ENCODE measurements around the gene SLC8A2.

SLC8A2 gene

GRCh38 chr19:47499863-47500830, 28.5 kb upstream of the SLC8A2 start:
- no peak for DNase-seq

- DNase-seq = no peak
These were observed 27.7 kb upstream of the SLC8A2 start for GRCh38 chr19:47499371-47499770.

- DNase-seq = no peak
These were observed 26.9 kb upstream of the SLC8A2 start for GRCh38 chr19:47498561-47498960.

- no peak for DNase-seq
These were observed 26.3 kb upstream of the SLC8A2 start for GRCh38 chr19:47497821-47498520.

- peak; percentile 92 for DNase-seq
These were observed 25.5 kb upstream of the SLC8A2 start for GRCh38 chr19:47497050-47497766.

GRCh38 chr19:47495478-47496372, 24.0 kb upstream of the SLC8A2 start:
- DNase-seq = no peak

- peak; percentile 88 for DNase-seq
These were observed 23.0 kb upstream of the SLC8A2 start for GRCh38 chr19:47494729-47495128.

- DNase-seq = no peak
These were observed 22.5 kb upstream of the SLC8A2 start for GRCh38 chr19:47494211-47494547.

GRCh38 chr19:47493378-47494210, 21.9 kb upstream of the SLC8A2 start:
- no peak for DNase-seq

- DNase-seq = no peak
These were observed 21.1 kb upstream of the SLC8A2 start for GRCh38 chr19:47492571-47493377.

- DNase-seq = no peak
These were observed 20.4 kb upstream of the SLC8A2 start for GRCh38 chr19:47492137-47492533.

GRCh38 chr19:47491358-47492136, 19.9 kb upstream of the SLC8A2 start:
- no peak for DNase-seq

- no peak for DNase-seq
These were observed 19.2 kb upstream of the SLC8A2 start for GRCh38 chr19:47490847-47491246.

GRCh38 chr19:47490031-47490430, 18.3 kb upstream of the SLC8A2 start:
- DNase-seq = no peak

- DNase-seq = no peak
These were observed 17.6 kb upstream of the SLC8A2 start for GRCh38 chr19:47489072-47489914.

GRCh38 chr19:47487551-47488515, 16.1 kb upstream of the SLC8A2 start:
- DNase-seq = peak; percentile 43

GRCh38 chr19:47486900-47487299, 15.2 kb upstream of the SLC8A2 start:
- DNase-seq = peak; percentile 79

GRCh38 chr19:47486220-47486619, 14.5 kb upstream of the SLC8A2 start:
- peak; percentile 40 for DNase-seq

All from hematopoietic multipotent progenitor cell treated with erythropoietin and hydrocortisone succinate and interleukin-3 and kit ligand, for 4 days (in vitro differentiated cells).